ENCODE data around the gene IP6K1. TPM values are rescaled to one million over a fixed set of nuclear protein-coding genes. Genes with fewer than 3 reads are reported as not detected.
"Not testable (repeated sequence)": the region's sequence is repeated elsewhere in the genome, so short reads cannot be mapped to it uniquely, and the experiment has no call there.

IP6K1 gene
- total and polyA plus RNA-seq, 2 experiments from 2014 or later: 10.7 to 35.5 TPM

DNA sequence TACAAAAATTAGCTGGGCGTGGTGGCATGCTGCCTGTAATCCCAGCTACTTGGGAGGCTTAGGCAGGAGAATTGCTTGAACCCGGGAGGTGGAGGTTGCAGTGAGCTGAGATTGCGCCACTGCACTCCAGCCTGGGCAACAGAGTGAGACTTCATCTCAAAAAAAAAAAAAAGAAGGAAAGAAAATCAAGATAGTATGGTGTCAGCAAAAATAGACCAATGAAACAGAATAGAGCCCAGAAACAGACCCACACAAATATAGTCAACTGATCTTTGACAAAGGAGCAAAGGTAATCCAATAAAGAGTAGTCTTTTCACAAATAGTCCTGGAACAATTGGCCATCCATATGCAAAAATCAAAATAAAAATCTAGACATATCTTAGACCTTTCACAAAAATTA, 36.8 kb upstream of the IP6K1 start:
- H4K20me1 ChIP-seq (replicated peaks; ENCODE audit: insufficient read depth); H3K4me3 Mint-ChIP-seq; H3K36me3 Mint-ChIP-seq (ENCODE audit: low read depth); H3K27ac Mint-ChIP-seq; H3K4me2 ChIP-seq; H3K9me2 ChIP-seq (ENCODE audit: insufficient read depth); H3K9me3 Mint-ChIP-seq; H3K36me3 ChIP-seq (ENCODE audit: insufficient read depth); H3K79me2 ChIP-seq (replicated peaks; ENCODE audit: insufficient read depth); H2AFZ ChIP-seq; H3K4me1 Mint-ChIP-seq; DNase-seq (ENCODE audit: low spot score); H3K27me3 Mint-ChIP-seq (ENCODE audit: insufficient read depth, low read depth, poor library complexity); H3K4me1 ChIP-seq (ENCODE audit: insufficient read depth); ATAC-seq; H3F3A ChIP-seq (replicated peaks; ENCODE audit: low read depth); H3K4me3 ChIP-seq; H3K27ac ChIP-seq (ENCODE audit: low read depth); H3K27me3 ChIP-seq (ENCODE audit: insufficient read depth): not testable (repeated sequence)

- H3K27ac Mint-ChIP-seq: no peak within 1 kb of the TSS
- Histone ChIP-seq H3K4me3 (no peak within 1 kb of the TSS), H3K4me1 (ENCODE audit: insufficient read depth) (no peaks in the 10 kb centered on the region), H3K36me3 (ENCODE audit: insufficient read depth) (no peaks in the 10 kb centered on the region), H4K20me1 (replicated peaks; ENCODE audit: insufficient read depth) (no peaks in the 10 kb centered on the region), H3K9me2 (ENCODE audit: insufficient read depth) (no peaks in the 10 kb centered on the region), H3K27me3 (ENCODE audit: insufficient read depth) (no peaks in the 10 kb centered on the region), H3K4me2 (no peak within 1 kb of the TSS), H2AFZ (no peak within 1 kb of the TSS), H3K79me2 (replicated peaks; ENCODE audit: insufficient read depth) (no peaks in the 10 kb centered on the region), H3F3A (replicated peaks; ENCODE audit: low read depth) (no peaks in the 10 kb centered on the region), H3K27ac (ENCODE audit: low read depth) (no peak within 1 kb of the TSS)
- no peak within 1 kb of the TSS for H3K4me3 Mint-ChIP-seq
- no peaks in the 10 kb centered on the region for H3K4me1 Mint-ChIP-seq
- ATAC-seq: no peak; the same call in 2 of the 3 replicates
- no peaks in the 10 kb centered on the region for H3K36me3 Mint-ChIP-seq (ENCODE audit: low read depth)
- H3K27me3 Mint-ChIP-seq (ENCODE audit: insufficient read depth, low read depth, poor library complexity): peaks cover 8% of the 10 kb centered on the region
- H3K9me3 Mint-ChIP-seq: no peaks in the 10 kb centered on the region
- no peak for DNase-seq (ENCODE audit: low spot score)
- TF ChIP-seq EZH2phosphoT487 (IDR thresholded peaks at IDR 0.05; ENCODE audit: unreplicated experiment) (no peak), ZNF114 (CRISPR knock-in tag; IDR thresholded peaks at IDR 0.05) (no peak), CREB1 (CRISPR knock-in tag; IDR thresholded peaks at IDR 0.05; ENCODE audit: low read depth) (no peak), ETS1 (IDR thresholded peaks at IDR 0.05) (no peak), NANOG (IDR thresholded peaks at IDR 0.05; ENCODE audit: borderline replicate concordance) (no peak), POLR2AphosphoS5 (IDR thresholded peaks at IDR 0.05; ENCODE audit: low read depth) (no peak), JUNB (IDR thresholded peaks at IDR 0.05; ENCODE audit: unreplicated experiment) (no peak), EZH2 (IDR thresholded peaks at IDR 0.05; ENCODE audit: low read depth, unreplicated experiment) (no peak), STAT1 (IDR thresholded peaks at IDR 0.05; ENCODE audit: unreplicated experiment) (no peak)
- TF ChIP-seq, protein P1, sequence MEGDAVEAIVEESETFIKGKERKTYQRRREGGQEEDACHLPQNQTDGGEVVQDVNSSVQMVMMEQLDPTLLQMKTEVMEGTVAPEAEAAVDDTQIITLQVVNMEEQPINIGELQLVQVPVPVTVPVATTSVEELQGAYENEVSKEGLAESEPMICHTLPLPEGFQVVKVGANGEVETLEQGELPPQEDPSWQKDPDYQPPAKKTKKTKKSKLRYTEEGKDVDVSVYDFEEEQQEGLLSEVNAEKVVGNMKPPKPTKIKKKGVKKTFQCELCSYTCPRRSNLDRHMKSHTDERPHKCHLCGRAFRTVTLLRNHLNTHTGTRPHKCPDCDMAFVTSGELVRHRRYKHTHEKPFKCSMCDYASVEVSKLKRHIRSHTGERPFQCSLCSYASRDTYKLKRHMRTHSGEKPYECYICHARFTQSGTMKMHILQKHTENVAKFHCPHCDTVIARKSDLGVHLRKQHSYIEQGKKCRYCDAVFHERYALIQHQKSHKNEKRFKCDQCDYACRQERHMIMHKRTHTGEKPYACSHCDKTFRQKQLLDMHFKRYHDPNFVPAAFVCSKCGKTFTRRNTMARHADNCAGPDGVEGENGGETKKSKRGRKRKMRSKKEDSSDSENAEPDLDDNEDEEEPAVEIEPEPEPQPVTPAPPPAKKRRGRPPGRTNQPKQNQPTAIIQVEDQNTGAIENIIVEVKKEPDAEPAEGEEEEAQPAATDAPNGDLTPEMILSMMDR (conservative IDR thresholded peaks at IDR 0.05; ENCODE audit: low read depth in 2 of 2): no peak
- TF ChIP-seq, protein P2, sequence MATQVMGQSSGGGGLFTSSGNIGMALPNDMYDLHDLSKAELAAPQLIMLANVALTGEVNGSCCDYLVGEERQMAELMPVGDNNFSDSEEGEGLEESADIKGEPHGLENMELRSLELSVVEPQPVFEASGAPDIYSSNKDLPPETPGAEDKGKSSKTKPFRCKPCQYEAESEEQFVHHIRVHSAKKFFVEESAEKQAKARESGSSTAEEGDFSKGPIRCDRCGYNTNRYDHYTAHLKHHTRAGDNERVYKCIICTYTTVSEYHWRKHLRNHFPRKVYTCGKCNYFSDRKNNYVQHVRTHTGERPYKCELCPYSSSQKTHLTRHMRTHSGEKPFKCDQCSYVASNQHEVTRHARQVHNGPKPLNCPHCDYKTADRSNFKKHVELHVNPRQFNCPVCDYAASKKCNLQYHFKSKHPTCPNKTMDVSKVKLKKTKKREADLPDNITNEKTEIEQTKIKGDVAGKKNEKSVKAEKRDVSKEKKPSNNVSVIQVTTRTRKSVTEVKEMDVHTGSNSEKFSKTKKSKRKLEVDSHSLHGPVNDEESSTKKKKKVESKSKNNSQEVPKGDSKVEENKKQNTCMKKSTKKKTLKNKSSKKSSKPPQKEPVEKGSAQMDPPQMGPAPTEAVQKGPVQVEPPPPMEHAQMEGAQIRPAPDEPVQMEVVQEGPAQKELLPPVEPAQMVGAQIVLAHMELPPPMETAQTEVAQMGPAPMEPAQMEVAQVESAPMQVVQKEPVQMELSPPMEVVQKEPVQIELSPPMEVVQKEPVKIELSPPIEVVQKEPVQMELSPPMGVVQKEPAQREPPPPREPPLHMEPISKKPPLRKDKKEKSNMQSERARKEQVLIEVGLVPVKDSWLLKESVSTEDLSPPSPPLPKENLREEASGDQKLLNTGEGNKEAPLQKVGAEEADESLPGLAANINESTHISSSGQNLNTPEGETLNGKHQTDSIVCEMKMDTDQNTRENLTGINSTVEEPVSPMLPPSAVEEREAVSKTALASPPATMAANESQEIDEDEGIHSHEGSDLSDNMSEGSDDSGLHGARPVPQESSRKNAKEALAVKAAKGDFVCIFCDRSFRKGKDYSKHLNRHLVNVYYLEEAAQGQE (IDR thresholded peaks at IDR 0.05; ENCODE audit: unreplicated experiment): no peak
These were observed 27.3 kb upstream of the IP6K1 start, which contains the start of gene UBA7 for GRCh38 chr3:49813497-49814174. Gene UBA7, minus strand, starts transcription at chr3:49813953. Its CDS starts 166 bp downstream, at chr3:49813787.

Measured in GM23338 (cell line).